GM19372 (cell line): Measurements from ENCODE around the gene ERBB4.

Experiments
- ATAC-seq: cut with Tn5 transposase; IDR thresholded peaks from one replicate; pipeline ENCODE4 v1.9.1; 2021; ENCODE audit warnings: mild to moderate bottlenecking, low read depth, moderate library complexity; ENCODE audit not compliant: unreplicated experiment

The ERBB4 gene

GRCh38 chr2:212441141-212441540 lies 97.5 kb downstream of the ERBB4 start:
- no peak for ATAC-seq

- no peak for ATAC-seq
Measured at GRCh38 chr2:212428681-212429478, 109.7 kb downstream of the ERBB4 start.

- no peak for ATAC-seq
Measured at GRCh38 chr2:212427638-212428037, 111.0 kb downstream of the ERBB4 start.

- no peak for ATAC-seq
Measured at GRCh38 chr2:212426637-212427412, 111.8 kb downstream of the ERBB4 start.

- ATAC-seq: no peak
Measured at GRCh38 chr2:212424082-212424481, 114.5 kb downstream of the ERBB4 start.

GRCh38 chr2:212423089-212423488 lies 115.5 kb downstream of the ERBB4 start:
- ATAC-seq: no peak

GRCh38 chr2:212421556-212422334 lies 116.9 kb downstream of the ERBB4 start:
- no peak for ATAC-seq

- no peak for ATAC-seq
Measured at GRCh38 chr2:212416086-212416485, 122.5 kb downstream of the ERBB4 start.

- ATAC-seq: no peak
Measured at GRCh38 chr2:212414767-212415211, 123.8 kb downstream of the ERBB4 start.

GRCh38 chr2:212409560-212409959 lies 129.0 kb downstream of the ERBB4 start:
- no peak for ATAC-seq

GRCh38 chr2:212408524-212408923 lies 130.1 kb downstream of the ERBB4 start:
- no peak for ATAC-seq

- no peak for ATAC-seq
Measured at GRCh38 chr2:212406716-212407115, 131.9 kb downstream of the ERBB4 start.

GRCh38 chr2:212402316-212402715 lies 136.3 kb downstream of the ERBB4 start:
- no peak for ATAC-seq

- no peak for ATAC-seq
Measured at GRCh38 chr2:212398316-212398715, 140.3 kb downstream of the ERBB4 start.

GRCh38 chr2:212392544-212392943 lies 146.1 kb downstream of the ERBB4 start:
- ATAC-seq: no peak

GRCh38 chr2:212392043-212392442 lies 146.6 kb downstream of the ERBB4 start:
- ATAC-seq: no peak

GRCh38 chr2:212387146-212387545 lies 151.5 kb downstream of the ERBB4 start:
- ATAC-seq: no peak

- ATAC-seq: no peak
Measured at GRCh38 chr2:212385241-212385640, 153.4 kb downstream of the ERBB4 start.

GRCh38 chr2:212384027-212384426 lies 154.6 kb downstream of the ERBB4 start:
- no peak for ATAC-seq

GRCh38 chr2:212381428-212382102 lies 157.0 kb downstream of the ERBB4 start:
- no peak for ATAC-seq
